ENCODE results near the gene BDKRB1. TPM values are rescaled to one million over a fixed set of nuclear protein-coding genes. Genes with fewer than 3 reads are reported as not detected.

Gene BDKRB1
- total RNA-seq, 1 donor from 2014 or later, result not detected

- intact Hi-C loops (cut with micrococcal nuclease), result no loop called here
- no peak for DNase-seq
- Mint-ChIP-seq H3K4me3 (no peak overlapping the region), H3K36me3 (ENCODE audit: low read depth) (no peaks in the 10 kb centered on the region), H3K4me1 (no peaks in the 10 kb centered on the region), H3K27me3 (peaks cover 5% of the 10 kb centered on the region), H3K27ac (no peak overlapping the region), H3K9me3 (peaks cover 2% of the 10 kb centered on the region)
- ChIA-PET POLR2A (no interaction called here), CTCF (no interaction called here)
- TF ChIP-seq CTCF (IDR thresholded peaks at IDR 0.05), result no peak
- ATAC-seq (ENCODE audit: low read depth), result no peak
These were observed 23.5 kb upstream of the BDKRB1 start for GRCh38 chr14:96232506-96232905.

- POLR2A ChIA-PET, result no interaction called here
- TF ChIP-seq CTCF (IDR thresholded peaks at IDR 0.05), result no peak
- Mint-ChIP-seq H3K27me3 (peaks cover 5% of the 10 kb centered on the region), H3K27ac (no peak overlapping the region), H3K9me3 (no peaks in the 10 kb centered on the region), H3K36me3 (ENCODE audit: low read depth) (no peaks in the 10 kb centered on the region), H3K4me3 (no peak overlapping the region), H3K4me1 (no peaks in the 10 kb centered on the region)
- ATAC-seq (ENCODE audit: low read depth) (no peak), DNase-seq (no peak)
- CTCF ChIA-PET, result no interaction called here
- intact Hi-C loops (cut with micrococcal nuclease), result no loop called here
These were observed 22.3 kb upstream of the BDKRB1 start for GRCh38 chr14:96233661-96234060.

- TF ChIP-seq CTCF (IDR thresholded peaks at IDR 0.05), result no peak
- Mint-ChIP-seq H3K27ac (no peak overlapping the region), H3K36me3 (ENCODE audit: low read depth) (no peaks in the 10 kb centered on the region), H3K4me1 (no peaks in the 10 kb centered on the region), H3K27me3 (peaks cover 7% of the 10 kb centered on the region), H3K4me3 (no peak overlapping the region), H3K9me3 (no peaks in the 10 kb centered on the region)
- ChIA-PET CTCF (no interaction called here), POLR2A (no interaction called here)
- DNase-seq (no peak), ATAC-seq (ENCODE audit: low read depth) (no peak)
- intact Hi-C loops (cut with micrococcal nuclease), result no loop called here
These were observed 20.6 kb upstream of the BDKRB1 start for GRCh38 chr14:96235426-96235825.

GRCh38 chr14:96237641-96238040 is 18.4 kb upstream of the BDKRB1 start:
- CTCF ChIA-PET, result no interaction called here
- Mint-ChIP-seq H3K27me3 (peaks cover 7% of the 10 kb centered on the region), H3K4me1 (no peaks in the 10 kb centered on the region), H3K36me3 (ENCODE audit: low read depth) (no peaks in the 10 kb centered on the region), H3K9me3 (no peaks in the 10 kb centered on the region), H3K4me3 (no peak overlapping the region), H3K27ac (no peak overlapping the region)
- DNase-seq (no peak), ATAC-seq (ENCODE audit: low read depth) (no peak)
- POLR2A ChIA-PET, result no interaction called here
- no peak for TF ChIP-seq CTCF (IDR thresholded peaks at IDR 0.05)
- intact Hi-C loops (cut with micrococcal nuclease), result no loop called here

- no peak for DNase-seq
- Mint-ChIP-seq H3K4me1 (no peaks in the 10 kb centered on the region), H3K9me3 (no peaks in the 10 kb centered on the region), H3K4me3 (no peak overlapping the region), H3K27ac (no peak overlapping the region), H3K27me3 (peaks cover 7% of the 10 kb centered on the region), H3K36me3 (ENCODE audit: low read depth) (no peaks in the 10 kb centered on the region)
- no peak for TF ChIP-seq CTCF (IDR thresholded peaks at IDR 0.05)
- intact Hi-C loops (cut with micrococcal nuclease), result no loop called here
- ATAC-seq (ENCODE audit: low read depth), result no peak
- ChIA-PET POLR2A (no interaction called here), CTCF (no interaction called here)
These were observed 17.2 kb upstream of the BDKRB1 start for GRCh38 chr14:96238676-96239265.
